Esophagus muscularis mucosa (tissue), 3 donors: ENCODE data around the gene FHOD1.

Experiments
- CTCF ChIP-seq, 3 experiments: fragments of 200-600 bp in 2 of 3; fragments of 450-650 bp in 1 of 3; sonication (generic) in 2 of 3; IDR thresholded peaks; one replicate each; pipeline ENCODE4 v1.5.1; 2017 to 2019; ENCODE audit warnings: antibody characterized with exemption in 3 of 3, mild to moderate bottlenecking in 2 of 3, moderate library complexity in 1 of 3
- POLR2A ChIP-seq: fragments of 450-650 bp; IDR thresholded peaks from one replicate; pipeline ENCODE4 v1.6.1; 2017; ENCODE audit warnings: antibody characterized with exemption, moderate library complexity, mild to moderate bottlenecking, low read depth

GRCh38 chr16:67184995-67185650, 62.2 kb downstream of the FHOD1 start:
- peak; percentile 80 to 87 (median 85) for TF ChIP-seq CTCF (IDR thresholded peaks at IDR 0.05)
- no peak for TF ChIP-seq POLR2A
